NOMO-1 (cell line): ENCODE measurements around the gene EFNA3.

ENCODE experiments used
- DNase-seq, 2 experiments: peaks; one replicate each; lab custom pipeline; 2025; ENCODE audit not compliant: unreplicated experiment in 2 of 2; lab: John Stamatoyannopoulos, UW

EFNA3 gene

GRCh38 chr1:155078469-155079209 lies at the start of gene EFNA3:
Gene EFNA3 (plus strand): TSS chr1:155078837. CDS start chr1:155078942, 105 bp downstream.
- no peak for DNase-seq

GRCh38 chr1:155029513-155030242 lies 49.0 kb upstream of the EFNA3 start:
- DNase-seq, result no peak

GRCh38 chr1:155030243-155030795 lies 48.3 kb upstream of the EFNA3 start:
- DNase-seq, result no peak

- no peak for DNase-seq
These were observed 47.7 kb upstream of the EFNA3 start for GRCh38 chr1:155030899-155031298.

- DNase-seq, result no peak
These were observed 45.8 kb upstream of the EFNA3 start for GRCh38 chr1:155032886-155033285.

GRCh38 chr1:155033524-155033923 lies 45.1 kb upstream of the EFNA3 start, which contains the start of the genes DCST1 and DCST2:
Gene DCST1 (plus strand): TSS chr1:155033824. CDS start chr1:155034037, 213 bp downstream.
Gene DCST2 (minus strand): TSS chr1:155033781. CDS start chr1:155033701, 80 bp downstream.
- DNase-seq, result no peak

GRCh38 chr1:155034318-155035208 lies 44.1 kb upstream of the EFNA3 start:
- no peak for DNase-seq

- DNase-seq, result no peak
These were observed 42.7 kb upstream of the EFNA3 start for GRCh38 chr1:155035936-155036335.

- no peak for DNase-seq
These were observed 41.6 kb upstream of the EFNA3 start for GRCh38 chr1:155037043-155037442.

- no peak for DNase-seq
These were observed 40.7 kb upstream of the EFNA3 start for GRCh38 chr1:155037851-155038441.

- no peak for DNase-seq
These were observed 39.9 kb upstream of the EFNA3 start for GRCh38 chr1:155038602-155039307.

- DNase-seq, result no peak
These were observed 39.3 kb upstream of the EFNA3 start for GRCh38 chr1:155039308-155039669.

GRCh38 chr1:155040358-155041093 lies 38.1 kb upstream of the EFNA3 start:
- no peak for DNase-seq

- no peak for DNase-seq
These were observed 35.8 kb upstream of the EFNA3 start for GRCh38 chr1:155042789-155043188.

- DNase-seq, result no peak
These were observed 35.3 kb upstream of the EFNA3 start for GRCh38 chr1:155043301-155043702.

GRCh38 chr1:155043793-155044192 lies 34.8 kb upstream of the EFNA3 start:
- DNase-seq, result no peak

- DNase-seq, result no peak
These were observed 34.3 kb upstream of the EFNA3 start for GRCh38 chr1:155044365-155044764.

GRCh38 chr1:155044812-155045657 lies 33.6 kb upstream of the EFNA3 start:
- DNase-seq, result peak; percentile 72 to 75
